Measurements from ENCODE around the gene PHF20.

DNA sequence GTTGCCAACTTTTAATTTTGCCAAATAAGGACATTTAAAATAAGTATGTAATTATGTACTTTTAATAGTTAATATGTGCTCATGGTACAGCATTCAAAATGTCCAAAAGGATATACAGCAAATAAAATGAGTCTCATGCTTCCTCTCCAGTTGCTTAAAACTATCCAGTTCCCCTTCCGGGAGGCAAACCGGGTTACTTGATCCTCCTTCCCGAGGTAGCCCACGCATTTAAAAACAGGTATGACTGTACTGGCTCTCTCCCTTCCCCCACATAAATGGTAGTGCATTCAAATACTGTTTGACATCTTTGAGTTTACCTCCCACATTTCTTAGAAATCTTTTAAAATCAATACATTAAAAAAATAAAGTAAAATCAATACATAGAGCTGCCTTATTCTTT, 66.4 kb downstream of the PHF20 start:
- TF ChIP-seq POLR2A (IDR thresholded peaks at IDR 0.05), result no peak
- TF ChIP-seq, protein P1, sequence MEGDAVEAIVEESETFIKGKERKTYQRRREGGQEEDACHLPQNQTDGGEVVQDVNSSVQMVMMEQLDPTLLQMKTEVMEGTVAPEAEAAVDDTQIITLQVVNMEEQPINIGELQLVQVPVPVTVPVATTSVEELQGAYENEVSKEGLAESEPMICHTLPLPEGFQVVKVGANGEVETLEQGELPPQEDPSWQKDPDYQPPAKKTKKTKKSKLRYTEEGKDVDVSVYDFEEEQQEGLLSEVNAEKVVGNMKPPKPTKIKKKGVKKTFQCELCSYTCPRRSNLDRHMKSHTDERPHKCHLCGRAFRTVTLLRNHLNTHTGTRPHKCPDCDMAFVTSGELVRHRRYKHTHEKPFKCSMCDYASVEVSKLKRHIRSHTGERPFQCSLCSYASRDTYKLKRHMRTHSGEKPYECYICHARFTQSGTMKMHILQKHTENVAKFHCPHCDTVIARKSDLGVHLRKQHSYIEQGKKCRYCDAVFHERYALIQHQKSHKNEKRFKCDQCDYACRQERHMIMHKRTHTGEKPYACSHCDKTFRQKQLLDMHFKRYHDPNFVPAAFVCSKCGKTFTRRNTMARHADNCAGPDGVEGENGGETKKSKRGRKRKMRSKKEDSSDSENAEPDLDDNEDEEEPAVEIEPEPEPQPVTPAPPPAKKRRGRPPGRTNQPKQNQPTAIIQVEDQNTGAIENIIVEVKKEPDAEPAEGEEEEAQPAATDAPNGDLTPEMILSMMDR (IDR thresholded peaks at IDR 0.05), result no peak

All from esophagus squamous epithelium (tissue), 4 donors.